SK-N-SH treated with all-trans-retinoic acid at 6 μM for 48 hours (cell line): ENCODE measurements around the gene PTTG2.

Source experiments
- ATAC-seq: fragments of 200-7000 bp; cut with Tn5 transposase; 3 replicates; pipeline ENCODE4 v1.9.1; 2020; ENCODE audit warnings: mild to moderate bottlenecking, moderate library complexity
- BACH2 ChIP-seq: fragments of 250-450 bp; sonication (Bioruptor Pico); IDR thresholded peaks from 2 replicates; pipeline ENCODE4 v1.9.0; 2021; ENCODE audit warnings: mild to moderate bottlenecking, borderline replicate concordance
- CREB5 ChIP-seq: fragments of 250-450 bp; sonication (Bioruptor Pico); IDR thresholded peaks from 2 replicates; pipeline ENCODE4 v1.5.1; 2020; ENCODE audit warnings: low read depth, mild to moderate bottlenecking, moderate library complexity
- CSDC2 ChIP-seq: fragments of 250-450 bp; sonication (Bioruptor Pico); IDR thresholded peaks from 2 replicates; pipeline ENCODE4 v1.5.0; 2020; ENCODE audit warnings: mild to moderate bottlenecking, moderate library complexity
- CSRNP3 ChIP-seq: fragments of 250-450 bp; sonication (Bioruptor Pico); IDR thresholded peaks from 2 replicates; pipeline ENCODE4 v1.5.1; 2021; ENCODE audit warnings: mild to moderate bottlenecking, moderate library complexity
- ESRRG ChIP-seq: fragments of 250-450 bp; sonication (Bioruptor Pico); IDR thresholded peaks from 2 replicates; pipeline ENCODE4 v1.6.1; 2021; ENCODE audit warnings: mild to moderate bottlenecking
- GLIS3 ChIP-seq: fragments of 250-450 bp; sonication (Bioruptor Pico); IDR thresholded peaks from 2 replicates; pipeline ENCODE4 v1.5.0; 2020; ENCODE audit warnings: mild to moderate bottlenecking, moderate library complexity
- ISL1 ChIP-seq: fragments of 250-450 bp; sonication (Bioruptor Pico); IDR thresholded peaks from 2 replicates; pipeline ENCODE4 v2.1.2; 2022; ENCODE audit warnings: mild to moderate bottlenecking, moderate library complexity
- OSR1 ChIP-seq: fragments of 250-450 bp; sonication (Bioruptor Pico); IDR thresholded peaks from 2 replicates; pipeline ENCODE4 v1.8.0; 2022; ENCODE audit warnings: moderate library complexity, mild to moderate bottlenecking, inconsistent platforms
- PATZ1 ChIP-seq: fragments of 250-450 bp; sonication (Bioruptor Pico); IDR thresholded peaks from 2 replicates; pipeline ENCODE4 v1.8.0; 2020; ENCODE audit warnings: mild to moderate bottlenecking, moderate library complexity, borderline replicate concordance
- POU6F1 ChIP-seq: fragments of 250-450 bp; sonication (Bioruptor Pico); IDR thresholded peaks from 2 replicates; pipeline ENCODE4 v1.8.0; 2021; ENCODE audit warnings: low read depth, mild to moderate bottlenecking, moderate library complexity, borderline replicate concordance
- SNAI2 ChIP-seq: fragments of 250-450 bp; sonication (Bioruptor Pico); IDR thresholded peaks from 2 replicates; pipeline ENCODE4 v1.5.0; 2020; ENCODE audit warnings: mild to moderate bottlenecking, moderate library complexity
- TCF4 ChIP-seq: fragments of 250-450 bp; sonication (Bioruptor Pico); IDR thresholded peaks from 2 replicates; pipeline ENCODE4 v1.8.0; 2021; ENCODE audit warnings: mild to moderate bottlenecking, moderate library complexity, borderline replicate concordance
- TOX ChIP-seq: fragments of 250-450 bp; sonication (Bioruptor Pico); IDR thresholded peaks from 2 replicates; pipeline ENCODE4 v1.8.0; 2021; ENCODE audit warnings: mild to moderate bottlenecking, moderate library complexity, borderline replicate concordance
- TSHZ2 ChIP-seq: fragments of 250-450 bp; sonication (Bioruptor Pico); IDR thresholded peaks from 2 replicates; pipeline ENCODE4 v1.5.0; 2020; ENCODE audit warnings: mild to moderate bottlenecking, moderate library complexity
- ZC3H10 ChIP-seq: fragments of 250-450 bp; sonication (Bioruptor Pico); IDR thresholded peaks from 2 replicates; pipeline ENCODE4 v1.5.1; 2021; ENCODE audit warnings: mild to moderate bottlenecking, moderate library complexity
- ZFP3 ChIP-seq: fragments of 250-450 bp; sonication (Bioruptor Pico); IDR thresholded peaks from 2 replicates; pipeline ENCODE4 v1.5.0; 2020; ENCODE audit warnings: mild to moderate bottlenecking, moderate library complexity
- ZFP30 ChIP-seq: fragments of 450-650 bp; formaldehyde crosslinking; IDR thresholded peaks from 2 replicates; pipeline ENCODE4 v1.5.0; 2022; ENCODE audit warnings: mild to moderate bottlenecking, moderate library complexity
- ZNF565 ChIP-seq: fragments of 450-650 bp; formaldehyde crosslinking; conservative IDR thresholded peaks from 2 replicates; pipeline ENCODE4 v1.5.0; 2020; ENCODE audit warnings: low read depth, mild to moderate bottlenecking, moderate library complexity
- ZNF70 ChIP-seq: fragments of 450-650 bp; formaldehyde crosslinking; IDR thresholded peaks from 2 replicates; pipeline ENCODE4 v1.5.0; 2020; ENCODE audit warnings: mild to moderate bottlenecking, moderate library complexity
- ZNF8 ChIP-seq: fragments of 450-650 bp; formaldehyde crosslinking; IDR thresholded peaks from 2 replicates; pipeline ENCODE4 v1.5.0; 2020; ENCODE audit warnings: mild to moderate bottlenecking, moderate library complexity

The PTTG2 gene

GRCh38 chr4:37948542-37948941, 11.7 kb upstream of the PTTG2 start (continued):
- TF ChIP-seq TCF4, result no peak
- no peak for TF ChIP-seq BACH2
- no peak for TF ChIP-seq ZNF565 (CRISPR knock-in tag)
- no peak for TF ChIP-seq ZNF8

- no peak for TF ChIP-seq ZNF8
- TF ChIP-seq ESRRG, result no peak
- TF ChIP-seq ZNF70, result no peak
- no peak for TF ChIP-seq SNAI2
- TF ChIP-seq OSR1 (CRISPR knock-in tag), result no peak
- no peak for TF ChIP-seq TSHZ2 (CRISPR knock-in tag)
- no peak for TF ChIP-seq CSRNP3 (CRISPR knock-in tag)
- TF ChIP-seq POU6F1, result no peak
- no peak for TF ChIP-seq GLIS3 (CRISPR knock-in tag)
- TF ChIP-seq ZC3H10 (CRISPR knock-in tag), result no peak
- TF ChIP-seq CSDC2 (CRISPR knock-in tag), result no peak
- no peak for TF ChIP-seq ISL1 (CRISPR knock-in tag)
- TF ChIP-seq TOX, result no peak
- no peak for ATAC-seq
Measured at GRCh38 chr4:37949636-37950426, 10.4 kb upstream of the PTTG2 start.

- TF ChIP-seq ZNF565 (CRISPR knock-in tag) (no peak), POU6F1 (no peak), ZFP3 (CRISPR knock-in tag) (no peak), ESRRG (no peak), ZC3H10 (CRISPR knock-in tag) (no peak), ZFP30 (CRISPR knock-in tag) (no peak), OSR1 (CRISPR knock-in tag) (no peak), CREB5 (CRISPR knock-in tag) (no peak), PATZ1 (CRISPR knock-in tag) (no peak), SNAI2 (no peak), CSDC2 (CRISPR knock-in tag) (no peak)
- ATAC-seq, result no peak
Measured at GRCh38 chr4:37951461-37952352, 8.5 kb upstream of the PTTG2 start.
